Breast epithelium (tissue), 4 donors: ENCODE results near the gene CCDC167. TPM values are rescaled to one million over a fixed set of nuclear protein-coding genes. Genes with fewer than 3 reads are reported as not detected.

ENCODE experiments used
- DNase-seq, 2 donors: peaks; one replicate each; pipeline ENCODE4 v3.0.0-alpha.2; 2019; ENCODE audit warnings: low spot score in 2 of 2
- H3K27ac ChIP-seq, 2 donors: fragments of 200-600 bp; sonication (generic) in 1 of 2; one replicate each; pipeline ENCODE4 v1.5.1; 2016 to 2019; ENCODE audit warnings: mild to moderate bottlenecking in 1 of 2
- H3K27me3 ChIP-seq, 2 donors: fragments of 200-600 bp; sonication (generic) in 1 of 2; one replicate each; pipeline versions ENCODE4 v1.5.1 to v1.6.0; 2017 to 2019; ENCODE audit warnings: control low read depth in 1 of 2, mild to moderate bottlenecking in 1 of 2
- H3K36me3 ChIP-seq: fragments of 200-600 bp; one replicate; pipeline ENCODE4 v1.5.1; 2019
- H3K4me1 ChIP-seq, 2 donors: fragments of 200-600 bp; sonication (generic); one replicate each; pipeline ENCODE4 v1.5.1; 2016 to 2019; ENCODE audit warnings: control low read depth in 1 of 2
- H3K4me3 ChIP-seq, 3 donors: fragments of 200-600 bp; sonication (generic); 1 replicate in 2 of 3; 2 replicates in 1 of 3; pipeline ENCODE4 v1.5.1; 2016 to 2019; ENCODE audit warnings: mild to moderate bottlenecking in 3 of 3, moderate library complexity in 2 of 3
- H3K9me3 ChIP-seq, 2 donors: fragments of 200-600 bp; sonication (generic) in 1 of 2; one replicate each; pipeline ENCODE4 v1.5.1; 2016 to 2019; ENCODE audit warnings: control low read depth in 1 of 2
- POLR2A ChIP-seq: fragments of 450-650 bp; IDR thresholded peaks from one replicate; pipeline ENCODE4 v1.6.1; 2016; ENCODE audit warnings: antibody characterized with exemption, mild to moderate bottlenecking, moderate library complexity
- POLR2AphosphoS5 ChIP-seq, 3 donors: sonication (generic); formaldehyde crosslinking; IDR thresholded peaks; one replicate each; pipeline ENCODE4 v1.6.1; 2017; ENCODE audit warnings: antibody characterized with exemption in 3 of 3
- intact Hi-C: fragments of 100-400 bp; cut with DNase I; formaldehyde crosslinking; loops from one replicate; pipeline ENCODE4 v1.15.1; 2023; ENCODE audit warnings: low total_unique reads
- total RNA-seq, 3 donors: library from RNA; depleted of rRNA; stranded (reverse); fragments of >200 nt; gene quantifications; one replicate each; pipeline ENCODE4 v1.1.0, GENCODE V29; 2016
- TF ChIP-seq, protein P1 (sequence below), 3 donors: fragments of 450-650 bp; IDR thresholded peaks; one replicate each; pipeline ENCODE4 v1.5.1; 2016 to 2017; ENCODE audit warnings: antibody characterized with exemption in 3 of 3, mild to moderate bottlenecking in 3 of 3, moderate library complexity in 3 of 3

Gene CCDC167
- total RNA-seq, 3 donors from 2014 or later = 14.1 to 39.3 (median 14.8) TPM

GRCh38 chr6:37524025-37524969, 24.6 kb upstream of the CCDC167 start:
- Histone ChIP-seq H3K4me1 (no peaks in the 10 kb centered on the region), H3K27me3 (peaks cover 0 to 15% of the 10 kb centered on the region in 2 donors), H3K27ac (no peak overlapping the region), H3K36me3 (no peaks in the 10 kb centered on the region), H3K4me3 (no peak overlapping the region), H3K9me3 (peaks cover 0 to 1% of the 10 kb centered on the region in 2 donors)
- DNase-seq = no peak
- intact Hi-C loops = no loop called here
- TF ChIP-seq, protein P1, sequence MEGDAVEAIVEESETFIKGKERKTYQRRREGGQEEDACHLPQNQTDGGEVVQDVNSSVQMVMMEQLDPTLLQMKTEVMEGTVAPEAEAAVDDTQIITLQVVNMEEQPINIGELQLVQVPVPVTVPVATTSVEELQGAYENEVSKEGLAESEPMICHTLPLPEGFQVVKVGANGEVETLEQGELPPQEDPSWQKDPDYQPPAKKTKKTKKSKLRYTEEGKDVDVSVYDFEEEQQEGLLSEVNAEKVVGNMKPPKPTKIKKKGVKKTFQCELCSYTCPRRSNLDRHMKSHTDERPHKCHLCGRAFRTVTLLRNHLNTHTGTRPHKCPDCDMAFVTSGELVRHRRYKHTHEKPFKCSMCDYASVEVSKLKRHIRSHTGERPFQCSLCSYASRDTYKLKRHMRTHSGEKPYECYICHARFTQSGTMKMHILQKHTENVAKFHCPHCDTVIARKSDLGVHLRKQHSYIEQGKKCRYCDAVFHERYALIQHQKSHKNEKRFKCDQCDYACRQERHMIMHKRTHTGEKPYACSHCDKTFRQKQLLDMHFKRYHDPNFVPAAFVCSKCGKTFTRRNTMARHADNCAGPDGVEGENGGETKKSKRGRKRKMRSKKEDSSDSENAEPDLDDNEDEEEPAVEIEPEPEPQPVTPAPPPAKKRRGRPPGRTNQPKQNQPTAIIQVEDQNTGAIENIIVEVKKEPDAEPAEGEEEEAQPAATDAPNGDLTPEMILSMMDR (IDR thresholded peaks at IDR 0.05) = no peak

DNA sequence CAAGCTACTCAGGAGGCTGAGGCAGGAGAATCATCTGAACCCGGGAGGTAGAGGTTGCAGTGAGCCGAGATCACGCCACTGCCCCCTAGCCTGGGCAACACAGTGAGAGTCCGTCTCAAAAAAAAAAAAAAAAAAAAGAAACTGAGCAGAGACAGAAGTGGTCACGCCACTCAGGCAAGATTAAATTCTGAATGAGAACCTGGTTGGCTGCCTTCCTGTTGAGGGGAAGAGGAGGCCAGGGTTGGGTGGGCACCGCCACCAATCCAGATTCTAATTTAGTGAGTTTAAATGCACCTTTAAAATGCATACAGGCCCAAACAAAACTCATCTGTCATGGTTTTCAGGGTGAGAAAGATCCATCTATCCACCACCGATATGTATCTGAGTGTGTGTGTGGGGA, 23.7 kb upstream of the CCDC167 start:
- DNase-seq = no peak
- Histone ChIP-seq H3K4me3 (no peak overlapping the region), H3K36me3 (no peaks in the 10 kb centered on the region), H3K9me3 (peaks cover 0 to 4% of the 10 kb centered on the region in 2 donors), H3K27me3 (peaks cover 0 to 15% of the 10 kb centered on the region in 2 donors), H3K4me1 (no peaks in the 10 kb centered on the region), H3K27ac (no peak overlapping the region)
- intact Hi-C loops = no loop called here
- TF ChIP-seq POLR2AphosphoS5 (IDR thresholded peaks at IDR 0.05) = no peak
- no peak for TF ChIP-seq POLR2A
- TF ChIP-seq, protein P1 (IDR thresholded peaks at IDR 0.05) = no peak

DNA sequence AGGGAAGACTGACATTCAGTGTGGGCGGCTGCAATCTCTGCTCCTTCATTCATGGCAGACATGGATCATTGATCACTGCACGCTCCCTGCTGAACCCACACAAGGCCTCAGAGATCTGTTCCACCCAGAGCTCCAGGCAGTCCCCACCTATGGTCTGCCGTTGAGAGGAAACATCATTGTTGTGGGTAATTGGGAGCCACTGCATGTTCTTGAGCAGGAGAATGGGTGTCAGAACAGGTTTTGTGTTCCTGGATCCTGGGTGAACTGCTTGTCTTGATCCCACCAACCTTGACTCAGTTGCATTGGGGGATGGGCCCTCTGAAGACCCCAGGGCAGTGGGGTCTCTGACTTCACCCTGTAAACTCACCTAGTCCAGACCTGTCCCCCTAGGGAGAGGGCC, 23.1 kb upstream of the CCDC167 start:
- no peak for DNase-seq
- H3K9me3 ChIP-seq = peaks cover 0 to 4% of the 10 kb centered on the region in 2 donors
- no peak overlapping the region for H3K27ac ChIP-seq
- peaks cover 0 to 14% of the 10 kb centered on the region in 2 donors for H3K27me3 ChIP-seq
- H3K4me1 ChIP-seq = peaks cover 0 to 2% of the 10 kb centered on the region in 2 donors
- no peak overlapping the region for H3K4me3 ChIP-seq
- intact Hi-C loops = no loop called here
- H3K36me3 ChIP-seq = no peaks in the 10 kb centered on the region
- TF ChIP-seq POLR2A (no peak), POLR2AphosphoS5 (IDR thresholded peaks at IDR 0.05) (no peak)
- TF ChIP-seq, protein P1 (IDR thresholded peaks at IDR 0.05) = no peak

DNA sequence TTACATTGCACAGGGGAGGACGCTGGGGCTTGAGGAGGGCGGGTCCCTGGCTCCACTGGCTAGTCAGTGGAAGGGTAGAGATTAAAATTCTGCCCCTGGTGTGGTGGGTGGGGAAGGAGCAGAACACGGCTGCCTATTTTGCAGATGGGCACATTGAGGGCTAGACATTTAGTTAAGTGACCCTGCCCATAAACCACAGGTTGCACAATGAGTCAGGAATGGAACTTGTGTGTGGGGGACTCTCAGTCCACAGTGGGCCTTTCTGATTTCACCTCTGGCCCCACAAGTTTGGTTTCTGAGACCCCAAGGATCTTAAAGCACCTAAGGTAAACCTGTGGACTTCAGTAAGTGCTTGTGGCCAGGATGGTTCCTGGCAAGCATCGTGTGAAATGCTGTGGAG, 22.0 kb upstream of the CCDC167 start:
- H3K9me3 ChIP-seq = peaks cover 0 to 4% of the 10 kb centered on the region in 2 donors
- intact Hi-C loops = no loop called here
- no peak overlapping the region for H3K4me3 ChIP-seq
- peaks cover 0 to 11% of the 10 kb centered on the region in 2 donors for H3K4me1 ChIP-seq
- H3K27ac ChIP-seq = no peak overlapping the region
- no peaks in the 10 kb centered on the region for H3K36me3 ChIP-seq
- peaks cover 0 to 2% of the 10 kb centered on the region in 2 donors for H3K27me3 ChIP-seq
- TF ChIP-seq, protein P1 (IDR thresholded peaks at IDR 0.05) = no peak
- TF ChIP-seq POLR2AphosphoS5 (IDR thresholded peaks at IDR 0.05) = no peak
- TF ChIP-seq POLR2A = no peak
- no peak for DNase-seq

- Histone ChIP-seq H3K36me3 (no peaks in the 10 kb centered on the region), H3K27ac (no peak overlapping the region), H3K27me3 (no peaks in the 10 kb centered on the region), H3K9me3 (peaks cover 0 to 4% of the 10 kb centered on the region in 2 donors), H3K4me1 (peaks cover 5 to 17% of the 10 kb centered on the region in 2 donors), H3K4me3 (no peak overlapping the region)
- DNase-seq = no peak
- intact Hi-C loops = no loop called here
- TF ChIP-seq, protein P1 (IDR thresholded peaks at IDR 0.05) = no peak
- no peak for TF ChIP-seq POLR2AphosphoS5 (IDR thresholded peaks at IDR 0.05)
- no peak for TF ChIP-seq POLR2A
Observed at GRCh38 chr6:37520926-37521325, 21.2 kb upstream of the CCDC167 start.
